Stomach smooth muscle (tissue), 2 donors: ENCODE results near the gene TMBIM1.

Source experiments
- H3K27ac ChIP-seq: one replicate; pipeline ENCODE4 v1.7.0; 2013; ENCODE audit warnings: mild to moderate bottlenecking, low read length, inconsistent platforms
- H3K27me3 ChIP-seq, 2 donors: one replicate each; pipeline ENCODE4 v1.7.0; 2013; ENCODE audit warnings: low read length in 2 of 2; ENCODE audit not compliant: insufficient read depth in 2 of 2, control insufficient read depth in 1 of 2
- H3K36me3 ChIP-seq, 2 donors: one replicate each; pipeline ENCODE4 v1.7.0; 2013; ENCODE audit warnings: low read length in 2 of 2; ENCODE audit not compliant: control insufficient read depth in 2 of 2, insufficient read depth in 2 of 2
- H3K4me1 ChIP-seq: one replicate; pipeline ENCODE4 v1.7.0; 2013; ENCODE audit warnings: low read length; ENCODE audit not compliant: control insufficient read depth, insufficient read depth
- H3K4me3 ChIP-seq, 2 donors: one replicate each; pipeline ENCODE4 v1.7.0; 2013; ENCODE audit warnings: low read length in 2 of 2
- H3K9ac ChIP-seq, 2 donors: one replicate each; pipeline ENCODE4 v1.7.0; 2013; ENCODE audit warnings: low read length in 2 of 2, mild to moderate bottlenecking in 1 of 2
- H3K9me3 ChIP-seq, 2 donors: one replicate each; pipeline ENCODE4 v1.7.0; 2013; ENCODE audit warnings: low read length in 2 of 2; ENCODE audit not compliant: control insufficient read depth in 2 of 2
- donor health status: healthy.
- donor health status: Pancreatic carcinoma.

The TMBIM1 gene

GRCh38 chr2:218289639-218290315 is 2.5 kb downstream of the TMBIM1 start:
- Histone ChIP-seq H3K27ac (peak overlapping the region; percentile 92), H3K27me3 (no peaks in the 10 kb centered on the region), H3K4me3 (peak overlapping the region; percentile 74 to 90), H3K9me3 (no peaks in the 10 kb centered on the region), H3K9ac (peak overlapping the region; percentile 47 to 89), H3K4me1 (peaks cover 52% of the 10 kb centered on the region), H3K36me3 (no peaks in the 10 kb centered on the region)

- H3K36me3 ChIP-seq: no peaks in the 10 kb centered on the region
- H3K4me3 ChIP-seq: peak overlapping the region; percentile 50 to 77
- no peaks in the 10 kb centered on the region for H3K9me3 ChIP-seq
- H3K9ac ChIP-seq: peak overlapping the region; percentile 80 to 96
- peak overlapping the region; percentile 98 for H3K27ac ChIP-seq
- H3K4me1 ChIP-seq: peaks cover 82% of the 10 kb centered on the region
- H3K27me3 ChIP-seq: no peaks in the 10 kb centered on the region
These were observed 5.5 kb downstream of the TMBIM1 start for GRCh38 chr2:218286570-218287459.

DNA sequence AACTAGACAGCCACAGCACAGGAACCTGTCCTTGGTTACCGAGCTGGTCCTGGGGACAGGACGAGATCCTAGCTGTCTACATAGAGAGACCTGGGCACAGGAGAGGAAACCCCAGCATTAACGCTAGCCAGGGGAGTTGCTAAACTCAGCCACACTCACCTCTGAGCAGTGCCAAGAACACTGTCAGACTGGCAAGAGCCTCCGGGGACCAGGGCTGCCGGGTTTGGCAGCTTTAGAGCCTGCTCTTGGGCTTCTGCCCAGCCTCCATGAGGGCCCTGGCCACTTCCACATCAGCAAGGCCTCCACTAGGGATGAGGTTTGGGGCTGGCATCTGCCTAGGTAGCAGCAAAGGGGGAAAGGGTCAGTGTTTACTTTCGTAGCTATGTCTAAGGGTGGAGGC is 6.7 kb downstream of the TMBIM1 start:
- Histone ChIP-seq H3K36me3 (no peaks in the 10 kb centered on the region), H3K27me3 (no peaks in the 10 kb centered on the region), H3K27ac (peak overlapping the region; percentile 98), H3K4me1 (peaks cover 83% of the 10 kb centered on the region), H3K4me3 (peak overlapping the region; percentile 50 to 77), H3K9ac (peak overlapping the region; percentile 64 to 80), H3K9me3 (no peaks in the 10 kb centered on the region)

GRCh38 chr2:218284106-218284811 is 8.0 kb downstream of the TMBIM1 start:
- Histone ChIP-seq H3K4me3 (peak overlapping the region; percentile 26 to 61), H3K9ac (peak overlapping the region; percentile 55 to 80), H3K4me1 (peaks cover 75% of the 10 kb centered on the region), H3K36me3 (peaks cover 13% of the 10 kb centered on the region in 2 donors), H3K27ac (peak overlapping the region; percentile 98), H3K9me3 (no peaks in the 10 kb centered on the region), H3K27me3 (no peaks in the 10 kb centered on the region)

DNA sequence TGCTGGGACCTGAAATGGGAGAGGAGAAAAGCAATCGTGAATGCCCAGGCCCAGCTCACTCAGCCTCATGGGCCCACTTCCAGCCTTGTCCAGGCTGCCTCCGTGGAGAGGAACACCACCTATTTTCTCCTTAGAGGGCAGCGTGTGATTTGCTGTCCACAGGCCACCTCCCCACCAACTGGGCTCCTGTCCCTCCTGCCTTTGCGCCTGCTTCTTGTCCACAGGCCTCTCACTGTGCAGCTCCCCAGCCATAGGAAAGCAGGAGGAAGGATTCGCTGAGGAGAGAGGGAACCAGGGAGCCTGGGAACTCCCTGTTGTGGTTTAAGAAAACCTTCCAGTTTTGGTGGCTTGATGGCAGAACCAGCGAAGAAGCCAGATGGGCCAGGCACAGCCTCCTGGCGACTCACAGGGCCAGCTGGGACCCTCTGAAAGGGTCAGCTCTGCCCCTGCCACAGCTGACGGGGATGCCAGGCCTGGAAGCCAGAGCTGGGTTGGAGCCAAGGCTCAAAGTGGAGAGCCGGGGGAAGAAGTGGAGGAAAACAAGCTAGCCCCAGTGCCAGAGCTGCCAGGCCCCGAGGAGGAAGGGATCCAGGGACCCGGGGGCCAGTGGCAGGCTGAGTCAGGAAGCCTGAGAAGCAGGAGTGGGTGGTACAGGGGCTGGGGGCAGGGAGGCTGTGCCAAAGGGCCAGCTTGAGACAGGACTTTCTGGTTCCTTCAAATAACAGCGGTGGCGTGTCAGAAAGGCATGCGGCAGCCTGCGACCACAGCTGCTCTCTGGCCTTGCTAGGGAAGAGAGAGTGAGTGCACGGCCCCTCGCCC is 9.9 kb downstream of the TMBIM1 start:
- Histone ChIP-seq H3K36me3 (peaks cover 32% of the 10 kb centered on the region in 2 donors), H3K27ac (peak overlapping the region; percentile 98), H3K4me1 (peaks cover 76% of the 10 kb centered on the region), H3K9ac (peak overlapping the region; percentile 64 to 73), H3K4me3 (peak overlapping the region; percentile 33 to 49), H3K27me3 (no peaks in the 10 kb centered on the region), H3K9me3 (no peaks in the 10 kb centered on the region)

GRCh38 chr2:218281449-218281848 is 10.9 kb downstream of the TMBIM1 start:
- H3K36me3 ChIP-seq: peaks cover 41% of the 10 kb centered on the region in 2 donors
- H3K27ac ChIP-seq: peak overlapping the region; percentile 98
- no peak overlapping the region for H3K4me3 ChIP-seq
- no peaks in the 10 kb centered on the region for H3K9me3 ChIP-seq
- peaks cover 68% of the 10 kb centered on the region for H3K4me1 ChIP-seq
- H3K9ac ChIP-seq: peak overlapping the region; percentile 64 to 73
- no peaks in the 10 kb centered on the region for H3K27me3 ChIP-seq

DNA sequence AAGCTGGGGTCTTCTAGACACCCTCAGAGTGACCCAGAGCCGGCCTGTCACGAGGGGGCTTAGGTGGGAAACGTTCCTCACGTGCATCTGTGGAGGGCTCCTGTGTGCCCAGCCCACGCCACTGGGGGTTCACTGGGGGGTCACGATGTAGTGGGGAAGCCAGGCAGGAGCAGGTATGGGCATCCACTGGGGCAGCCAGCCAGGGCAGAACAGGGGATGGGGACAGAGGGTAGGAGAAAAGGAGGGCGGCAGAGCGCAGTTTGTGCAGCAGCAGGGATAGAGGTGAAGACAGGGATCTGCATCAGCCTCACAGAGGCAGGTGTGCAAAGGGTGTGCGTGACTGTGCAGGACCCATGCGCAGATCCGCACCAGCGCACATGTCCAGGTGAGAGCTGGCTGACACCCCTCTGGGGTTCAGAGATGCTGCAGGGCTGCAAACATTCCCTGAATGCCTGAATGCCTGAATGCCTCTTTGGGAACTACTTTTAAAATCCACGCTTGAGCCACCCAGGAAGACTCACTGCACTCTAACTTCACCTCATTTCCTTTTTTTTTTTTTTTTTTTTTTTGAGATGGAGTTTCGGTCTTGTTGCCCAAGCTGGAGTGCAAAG is 11.9 kb downstream of the TMBIM1 start:
- Histone ChIP-seq H3K36me3 (peaks cover 51 to 52% of the 10 kb centered on the region in 2 donors), H3K4me1 (peaks cover 57% of the 10 kb centered on the region), H3K9me3 (no peaks in the 10 kb centered on the region), H3K4me3 (no peak overlapping the region), H3K9ac (no peak overlapping the region), H3K27me3 (no peaks in the 10 kb centered on the region), H3K27ac (peak overlapping the region; percentile 46)

GRCh38 chr2:218278531-218279360 is 13.6 kb downstream of the TMBIM1 start:
- H3K27ac ChIP-seq: peak overlapping the region; percentile 6
- H3K4me3 ChIP-seq: no peak overlapping the region
- no peak overlapping the region for H3K9ac ChIP-seq
- no peaks in the 10 kb centered on the region for H3K27me3 ChIP-seq
- H3K9me3 ChIP-seq: no peaks in the 10 kb centered on the region
- peaks cover 66% of the 10 kb centered on the region in 2 donors for H3K36me3 ChIP-seq
- H3K4me1 ChIP-seq: peaks cover 41% of the 10 kb centered on the region

- no peak overlapping the region for H3K4me3 ChIP-seq
- peaks cover 68% of the 10 kb centered on the region in 2 donors for H3K36me3 ChIP-seq
- H3K9me3 ChIP-seq: no peaks in the 10 kb centered on the region
- H3K4me1 ChIP-seq: peaks cover 35% of the 10 kb centered on the region
- no peak overlapping the region for H3K27ac ChIP-seq
- H3K9ac ChIP-seq: no peak overlapping the region
- no peaks in the 10 kb centered on the region for H3K27me3 ChIP-seq
These were observed 14.4 kb downstream of the TMBIM1 start for GRCh38 chr2:218277921-218278320.
